ENCODE results near the gene PLEKHG5. TPM values are rescaled to one million over a fixed set of nuclear protein-coding genes. Genes with fewer than 3 reads are reported as not detected.

Gene PLEKHG5
- total RNA-seq, 2 donors from 2014 or later = 3.2 to 3.8 TPM

- Mint-ChIP-seq H3K27ac (no peak overlapping the region), H3K9me3 (no peaks in the 10 kb centered on the region), H3K27me3 (peaks cover 8% of the 10 kb centered on the region), H3K4me1 (peaks cover 6% of the 10 kb centered on the region), H3K4me3 (no peak overlapping the region), H3K36me3 (ENCODE audit: low read depth) (no peaks in the 10 kb centered on the region)
- no peak for ATAC-seq (replicated peaks)
Observed at GRCh38 chr1:6484826-6485167, 6.7 kb downstream of the PLEKHG5 start.

DNA sequence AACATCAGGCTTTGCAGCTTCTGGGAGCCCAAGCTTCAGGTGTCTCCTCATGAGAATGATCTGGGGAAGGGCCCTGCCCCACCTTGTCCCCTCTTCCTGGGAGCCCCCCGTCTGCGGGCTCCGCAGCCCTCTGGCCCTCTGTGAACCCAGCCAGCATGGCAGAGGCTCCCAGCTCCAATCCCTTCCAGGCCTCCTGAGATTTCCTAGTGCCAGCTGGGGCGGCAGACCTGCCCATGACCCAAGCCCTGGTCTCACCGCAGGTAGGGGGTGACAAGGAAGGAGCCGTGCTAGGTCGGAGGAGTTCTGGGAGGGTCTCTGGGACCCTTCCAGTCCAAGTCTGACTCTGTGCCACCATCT lies 7.7 kb downstream of the PLEKHG5 start:
- ATAC-seq (replicated peaks) = no peak
- Mint-ChIP-seq H3K4me3 (no peak overlapping the region), H3K27ac (no peak overlapping the region), H3K27me3 (peaks cover 8% of the 10 kb centered on the region), H3K9me3 (no peaks in the 10 kb centered on the region), H3K4me1 (peaks cover 6% of the 10 kb centered on the region), H3K36me3 (ENCODE audit: low read depth) (no peaks in the 10 kb centered on the region)

GRCh38 chr1:6483017-6483760 lies 8.3 kb downstream of the PLEKHG5 start:
- Mint-ChIP-seq H3K27ac (no peak overlapping the region), H3K4me3 (no peak overlapping the region), H3K4me1 (peaks cover 6% of the 10 kb centered on the region), H3K9me3 (no peaks in the 10 kb centered on the region), H3K36me3 (ENCODE audit: low read depth) (no peaks in the 10 kb centered on the region), H3K27me3 (peaks cover 8% of the 10 kb centered on the region)
- no peak for ATAC-seq (replicated peaks)

DNA sequence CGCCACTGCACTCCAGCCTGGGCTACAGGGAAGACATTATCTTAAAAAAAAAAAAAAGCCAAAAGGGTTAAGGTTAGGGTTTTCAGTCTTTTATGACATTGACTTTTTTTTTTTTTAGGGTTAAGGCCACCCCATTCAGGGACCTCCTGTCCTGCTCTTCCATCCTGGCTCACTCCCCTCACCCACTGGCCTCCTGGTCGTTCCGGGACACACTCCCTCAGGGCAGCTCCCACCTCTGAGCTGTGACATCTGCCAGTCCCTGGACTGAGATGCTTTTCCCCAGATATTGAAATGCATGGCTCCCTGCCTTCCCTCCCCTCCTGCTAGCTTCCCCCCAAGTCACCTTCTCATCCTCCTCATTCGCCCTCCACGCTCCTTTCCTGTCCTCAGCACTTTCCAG lies 9.6 kb downstream of the PLEKHG5 start:
- no peak for ATAC-seq (replicated peaks)
- peaks cover 8% of the 10 kb centered on the region for H3K27me3 Mint-ChIP-seq

DNA sequence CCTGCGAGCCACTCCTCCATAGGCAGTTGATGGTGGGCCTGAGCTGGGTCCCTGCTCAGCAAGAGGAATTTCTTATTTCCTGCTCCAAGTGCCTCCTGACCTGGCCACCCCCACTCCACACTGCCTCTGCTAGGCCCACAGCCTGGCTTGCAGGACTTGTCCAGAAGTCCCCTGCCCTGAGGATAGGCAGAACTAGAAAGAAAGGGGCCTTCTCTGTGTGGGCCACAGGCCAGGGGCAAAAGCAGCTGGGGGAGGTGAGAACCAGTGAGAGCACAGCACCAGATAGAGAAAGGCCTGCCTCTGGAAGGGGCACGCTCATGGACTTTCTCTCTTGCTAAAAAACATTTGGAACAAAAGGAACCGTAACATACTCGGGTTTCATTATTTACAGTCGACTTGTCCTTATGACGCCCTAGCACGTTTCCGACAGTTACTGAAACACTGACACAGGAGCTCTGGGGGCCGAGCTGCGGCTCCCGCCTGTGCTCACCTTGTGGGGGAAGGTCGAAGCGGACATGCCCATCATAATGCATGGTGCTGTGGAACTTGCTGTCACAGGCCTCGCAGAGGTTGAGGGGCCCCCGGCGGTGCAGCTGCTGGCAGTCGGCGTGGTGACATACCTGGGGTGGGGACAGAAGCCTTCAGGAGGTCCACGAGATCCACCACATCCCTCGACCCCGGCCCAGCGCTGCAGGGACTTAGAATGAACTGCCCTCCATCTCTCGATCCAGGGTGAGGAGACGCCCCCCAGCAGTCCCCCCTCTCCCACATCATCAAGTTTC lies 14.2 kb downstream of the PLEKHG5 start:
- H3K27me3 Mint-ChIP-seq = no peaks in the 10 kb centered on the region
- no peaks in the 10 kb centered on the region for H3K36me3 Mint-ChIP-seq (ENCODE audit: low read depth)
- no peaks in the 10 kb centered on the region for H3K9me3 Mint-ChIP-seq
- H3K27ac Mint-ChIP-seq = no peak overlapping the region
- peaks cover 6% of the 10 kb centered on the region for H3K4me1 Mint-ChIP-seq
- ATAC-seq (replicated peaks) = no peak
- H3K4me3 Mint-ChIP-seq = no peak overlapping the region

More for the DNA sequence above, 9.6 kb downstream of the PLEKHG5 start:
- Mint-ChIP-seq H3K4me3 (no peak overlapping the region), H3K36me3 (ENCODE audit: low read depth) (no peaks in the 10 kb centered on the region), H3K27ac (no peak overlapping the region), H3K4me1 (peaks cover 6% of the 10 kb centered on the region), H3K9me3 (no peaks in the 10 kb centered on the region)

DNA sequence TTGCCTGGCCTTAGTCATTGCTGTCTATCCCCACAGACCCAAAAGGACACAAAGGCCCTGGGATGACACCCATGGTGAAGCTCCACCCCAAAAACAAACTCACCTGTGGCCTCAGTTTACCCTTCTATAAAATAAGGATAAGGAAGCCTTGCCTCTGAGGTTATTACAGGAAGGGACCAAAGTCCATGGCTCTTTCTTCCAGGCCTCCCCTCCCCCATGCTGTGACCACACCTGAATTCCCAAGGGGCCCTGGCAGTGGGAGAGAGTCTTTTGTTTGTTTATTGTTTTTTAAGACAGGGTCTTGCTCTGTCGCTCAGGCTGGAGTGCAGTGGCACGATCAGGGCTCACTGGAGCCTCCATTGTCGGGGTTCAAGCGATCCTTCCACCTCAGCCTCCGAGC lies 15.0 kb downstream of the PLEKHG5 start:
- no peak for ATAC-seq (replicated peaks)
- Mint-ChIP-seq H3K27me3 (no peaks in the 10 kb centered on the region), H3K4me1 (peaks cover 6% of the 10 kb centered on the region), H3K4me3 (no peak overlapping the region), H3K36me3 (ENCODE audit: low read depth) (no peaks in the 10 kb centered on the region), H3K27ac (no peak overlapping the region), H3K9me3 (no peaks in the 10 kb centered on the region)

DNA sequence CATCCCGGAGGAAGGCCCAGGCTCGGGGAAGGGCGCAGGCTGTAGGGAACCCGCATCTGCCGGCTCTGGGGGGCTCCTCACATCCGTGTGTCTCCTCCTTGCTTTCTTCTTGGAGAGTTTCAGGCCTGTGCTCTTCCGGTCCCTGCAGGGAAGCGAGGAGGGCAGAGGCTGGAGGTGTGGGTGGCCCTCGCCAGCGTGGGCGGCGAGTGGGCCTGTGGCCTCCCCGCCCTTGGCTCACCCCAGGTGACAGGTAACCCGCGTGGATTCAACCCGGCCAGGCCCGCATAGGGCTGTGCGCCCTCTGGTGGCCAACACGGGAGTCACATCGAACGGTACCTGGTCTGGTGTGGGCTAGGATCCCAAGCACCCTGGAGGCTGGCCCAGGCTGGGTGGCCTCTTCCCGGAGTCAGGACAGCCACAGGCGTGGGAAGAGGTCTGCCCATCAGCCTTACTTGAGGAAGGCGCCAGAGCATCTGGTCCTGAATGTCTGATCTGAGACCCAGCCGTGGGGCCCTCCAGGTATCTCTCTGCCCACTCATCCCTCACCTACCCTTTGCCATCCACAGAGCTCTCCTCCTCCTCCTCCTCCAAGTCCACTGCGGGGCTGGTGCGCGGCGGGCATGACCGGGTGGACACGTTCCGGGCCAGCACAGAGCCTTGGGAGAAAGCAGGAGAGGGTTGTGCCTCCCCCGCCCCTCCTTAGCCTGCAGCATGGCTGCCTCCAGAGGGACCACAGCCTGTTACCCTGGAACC lies 15.9 kb downstream of the PLEKHG5 start:
- Mint-ChIP-seq H3K27me3 (no peaks in the 10 kb centered on the region), H3K4me1 (peaks cover 6% of the 10 kb centered on the region), H3K9me3 (no peaks in the 10 kb centered on the region), H3K4me3 (no peak overlapping the region), H3K27ac (no peak overlapping the region), H3K36me3 (ENCODE audit: low read depth) (no peaks in the 10 kb centered on the region)
- peak; percentile 95 for ATAC-seq (replicated peaks)

- ATAC-seq (replicated peaks) = no peak
- no peaks in the 10 kb centered on the region for H3K27me3 Mint-ChIP-seq
- H3K36me3 Mint-ChIP-seq (ENCODE audit: low read depth) = no peaks in the 10 kb centered on the region
- H3K4me3 Mint-ChIP-seq = no peak overlapping the region
- no peak overlapping the region for H3K27ac Mint-ChIP-seq
- H3K9me3 Mint-ChIP-seq = no peaks in the 10 kb centered on the region
- peaks cover 6% of the 10 kb centered on the region for H3K4me1 Mint-ChIP-seq
Observed at GRCh38 chr1:6474815-6475282, 16.6 kb downstream of the PLEKHG5 start.

DNA sequence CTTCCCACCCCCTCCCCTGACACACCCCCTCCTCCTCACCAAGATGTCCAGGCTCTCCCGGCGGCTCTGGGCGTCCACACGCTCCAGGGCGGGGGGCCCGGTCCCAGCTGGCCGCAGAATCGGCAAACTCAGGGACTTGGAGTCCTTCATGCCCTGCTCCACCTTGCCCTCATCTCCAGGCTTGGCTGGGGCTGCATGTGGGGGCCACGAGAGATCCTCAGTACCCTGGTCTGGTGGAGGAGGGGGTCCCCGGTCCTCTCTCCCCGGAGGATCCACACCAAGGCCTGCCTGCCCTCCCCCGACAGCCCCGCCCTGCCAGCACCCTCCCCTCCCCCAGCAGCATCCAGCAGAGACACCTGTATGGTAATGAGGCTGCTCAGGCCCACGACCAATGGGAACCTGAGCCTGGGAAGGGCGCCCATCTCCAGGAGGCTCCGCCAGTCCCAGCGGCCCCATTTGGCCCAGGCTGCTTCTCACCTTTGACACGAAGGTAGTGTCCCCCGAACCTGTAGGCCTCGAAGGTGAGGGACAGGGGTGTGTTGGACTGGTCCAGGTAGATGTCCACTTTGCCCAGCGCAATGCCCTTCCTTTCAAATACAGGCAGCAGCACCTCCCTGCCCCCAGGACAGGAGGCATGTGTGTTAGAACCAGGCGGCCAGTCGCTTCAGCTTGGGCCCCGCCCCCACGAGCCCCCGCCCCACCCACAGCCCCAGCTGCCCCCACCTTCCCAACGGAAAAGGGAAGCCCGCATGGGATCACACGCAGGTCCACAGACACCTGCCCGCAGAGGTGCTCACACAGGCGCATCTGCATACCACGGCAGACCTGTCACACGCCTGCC lies 17.3 kb downstream of the PLEKHG5 start:
- no peak for ATAC-seq (replicated peaks)
- Mint-ChIP-seq H3K4me3 (no peak overlapping the region), H3K36me3 (ENCODE audit: low read depth) (no peaks in the 10 kb centered on the region), H3K27me3 (no peaks in the 10 kb centered on the region), H3K9me3 (no peaks in the 10 kb centered on the region), H3K27ac (no peak overlapping the region), H3K4me1 (peaks cover 6% of the 10 kb centered on the region)

DNA sequence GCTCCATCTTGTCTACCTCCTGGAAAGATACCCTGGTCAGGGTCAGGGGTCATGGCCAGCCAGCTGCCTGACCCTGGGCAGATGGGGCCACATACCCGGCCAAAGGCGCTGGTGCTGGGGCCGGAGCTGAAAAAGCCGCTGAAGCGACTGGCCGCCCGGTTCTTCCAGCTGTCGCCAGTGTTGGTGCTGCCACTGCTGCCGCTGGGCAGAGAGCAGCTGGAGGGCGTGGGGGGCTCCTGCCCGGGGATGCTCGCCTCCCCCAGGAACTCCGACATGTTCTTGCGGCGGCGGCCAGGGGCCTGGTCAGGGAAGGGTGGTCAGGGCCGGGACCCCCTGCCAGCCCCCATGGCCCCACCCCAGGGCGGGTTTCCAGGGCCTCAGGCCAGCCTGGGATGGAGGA lies 18.3 kb downstream of the PLEKHG5 start:
- H3K4me1 Mint-ChIP-seq = peaks cover 6% of the 10 kb centered on the region
- no peak overlapping the region for H3K4me3 Mint-ChIP-seq
- H3K9me3 Mint-ChIP-seq = no peaks in the 10 kb centered on the region
- H3K36me3 Mint-ChIP-seq (ENCODE audit: low read depth) = no peaks in the 10 kb centered on the region
- no peak overlapping the region for H3K27ac Mint-ChIP-seq
- no peaks in the 10 kb centered on the region for H3K27me3 Mint-ChIP-seq
- no peak for ATAC-seq (replicated peaks)

- no peaks in the 10 kb centered on the region for H3K27me3 Mint-ChIP-seq
- H3K9me3 Mint-ChIP-seq = no peaks in the 10 kb centered on the region
- no peak overlapping the region for H3K4me3 Mint-ChIP-seq
- H3K27ac Mint-ChIP-seq = no peak overlapping the region
- H3K36me3 Mint-ChIP-seq (ENCODE audit: low read depth) = no peaks in the 10 kb centered on the region
- no peak for ATAC-seq (replicated peaks)
- peaks cover 6% of the 10 kb centered on the region for H3K4me1 Mint-ChIP-seq
Observed at GRCh38 chr1:6472391-6472790, 19.1 kb downstream of the PLEKHG5 start.

- no peak for ATAC-seq (replicated peaks)
- no peak overlapping the region for H3K27ac Mint-ChIP-seq
- H3K9me3 Mint-ChIP-seq = no peaks in the 10 kb centered on the region
- no peaks in the 10 kb centered on the region for H3K36me3 Mint-ChIP-seq (ENCODE audit: low read depth)
- H3K27me3 Mint-ChIP-seq = no peaks in the 10 kb centered on the region
- peaks cover 9% of the 10 kb centered on the region for H3K4me1 Mint-ChIP-seq
- H3K4me3 Mint-ChIP-seq = no peak overlapping the region
Observed at GRCh38 chr1:6471970-6472368, 19.5 kb downstream of the PLEKHG5 start.

DNA sequence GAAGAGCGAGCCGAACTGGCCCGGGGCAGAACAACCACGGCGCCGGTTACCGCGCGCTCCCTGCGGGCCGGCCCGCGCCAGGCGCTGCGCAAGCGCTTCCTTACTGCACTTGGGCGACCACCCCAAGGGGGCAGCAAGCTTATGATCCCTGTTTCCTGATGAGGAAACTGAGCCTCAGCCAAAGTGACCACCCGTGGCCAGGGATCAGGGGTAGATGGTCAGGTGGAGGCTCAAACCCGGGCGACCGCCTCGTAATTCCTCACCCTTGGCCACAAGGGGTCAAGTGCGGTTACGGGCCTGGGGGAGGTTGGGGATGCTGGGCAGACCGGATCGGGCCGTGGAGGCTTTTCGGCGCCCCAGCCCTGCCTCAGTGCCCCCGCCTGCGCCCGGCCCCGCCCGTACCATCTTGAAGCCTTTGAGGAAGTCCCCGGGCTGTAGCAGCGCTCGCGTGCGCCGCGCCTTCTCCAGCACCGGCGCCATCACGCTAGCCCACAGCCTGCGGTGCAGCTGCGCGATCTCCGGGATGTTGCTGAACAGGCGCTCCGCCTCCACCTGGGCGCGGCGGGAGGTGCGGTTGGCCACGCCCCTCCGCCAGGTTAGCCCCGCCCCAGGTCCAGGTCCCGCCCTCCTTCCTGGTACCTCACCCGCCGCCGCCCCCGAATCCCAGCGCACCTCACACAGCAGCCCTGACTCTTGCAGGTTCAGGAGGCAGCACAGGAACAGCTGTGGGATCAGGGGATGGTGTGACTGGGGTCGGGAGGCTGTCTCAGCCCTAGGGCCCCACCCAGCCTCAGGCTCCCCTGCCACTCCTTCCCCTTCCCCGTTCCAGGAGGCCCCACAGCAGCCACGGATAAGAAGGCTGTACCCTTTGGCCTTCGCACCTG lies 20.1 kb downstream of the PLEKHG5 start:
- ATAC-seq (replicated peaks) = no peak
- Mint-ChIP-seq H3K27me3 (no peaks in the 10 kb centered on the region), H3K27ac (no peak overlapping the region)

More for the DNA sequence above, 20.1 kb downstream of the PLEKHG5 start:
- Mint-ChIP-seq H3K36me3 (ENCODE audit: low read depth) (no peaks in the 10 kb centered on the region), H3K9me3 (no peaks in the 10 kb centered on the region), H3K4me1 (peaks cover 9% of the 10 kb centered on the region), H3K4me3 (no peak overlapping the region)

Data from activated T-helper 17 cell treated with anti-CD3 and anti-CD28 coated beads, Interleukin-2, amount 50 U/mL, for 72 hours (primary cell).